COR-L47 (cell line): ENCODE results near the gene MRPL52.
A peak's percentile ranks its signal among the peaks of the same experiment; 100 is the strongest.
"Not testable (repeated sequence)": the region's sequence is repeated elsewhere in the genome, so short reads cannot be mapped to it uniquely, and the experiment has no call there.

Experiments
- DNase-seq: peaks from one replicate; lab custom pipeline; 2025; lab: John Stamatoyannopoulos, UW

Gene MRPL52

GRCh38 chr14:22829661-22830442, at the start of gene MRPL52:
Gene MRPL52 (plus strand): TSS chr14:22829887. CDS start chr14:22829913, 26 bp downstream.
- DNase-seq = peak; percentile 90

- no peak for DNase-seq
Measured at GRCh38 chr14:22780105-22780679, 49.5 kb upstream of the MRPL52 start.

- DNase-seq = no peak
Measured at GRCh38 chr14:22780941-22781300, 48.8 kb upstream of the MRPL52 start.

- DNase-seq = no peak
Measured at GRCh38 chr14:22781301-22781991, 48.2 kb upstream of the MRPL52 start.

DNA sequence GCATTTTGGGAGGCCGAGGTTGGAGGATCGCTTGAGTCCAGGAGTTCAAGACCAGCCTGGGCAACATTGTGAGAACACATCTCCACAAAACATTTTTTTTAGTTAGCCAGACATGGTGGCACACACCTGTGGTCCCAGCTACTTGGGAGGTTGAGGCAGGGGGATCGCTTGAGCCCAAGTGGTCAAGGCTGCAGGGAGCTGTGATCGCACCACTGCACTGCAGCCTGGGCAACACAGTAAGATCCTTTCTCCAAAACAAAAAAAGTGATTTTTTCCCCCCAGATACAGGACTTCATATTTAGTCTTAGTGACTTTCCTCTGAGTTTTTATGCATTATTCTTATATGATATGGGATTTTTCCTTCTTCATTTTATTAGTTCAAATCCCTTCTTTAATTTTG, 43.0 kb upstream of the MRPL52 start:
- DNase-seq = no peak

GRCh38 chr14:22791301-22791700, 38.4 kb upstream of the MRPL52 start:
- no peak for DNase-seq

GRCh38 chr14:22792158-22792557, 37.5 kb upstream of the MRPL52 start:
- DNase-seq = no peak

- not testable (repeated sequence) for DNase-seq
Measured at GRCh38 chr14:22793550-22793949, 36.1 kb upstream of the MRPL52 start.

DNA sequence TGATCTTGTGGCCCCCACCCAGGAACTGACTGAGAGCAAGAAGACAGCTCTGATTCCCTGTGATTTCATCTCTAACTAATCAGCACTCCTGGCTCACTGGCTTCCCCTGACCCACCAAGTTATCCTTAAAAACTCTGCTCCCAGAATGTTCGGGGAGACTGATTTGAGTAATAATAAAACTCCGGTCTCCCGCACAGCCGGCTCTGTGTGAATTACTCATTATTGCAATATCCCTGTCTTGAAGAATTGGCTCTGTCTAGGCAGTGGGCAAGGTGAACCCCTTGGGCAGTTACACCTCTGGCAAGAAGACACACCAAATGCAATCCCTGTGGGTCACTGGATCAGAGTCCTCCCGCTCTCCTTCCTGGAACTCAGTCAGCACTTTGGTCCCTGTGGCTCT, 35.7 kb upstream of the MRPL52 start:
- no peak for DNase-seq

- no peak for DNase-seq
Measured at GRCh38 chr14:22794551-22794951, 35.1 kb upstream of the MRPL52 start.

DNA sequence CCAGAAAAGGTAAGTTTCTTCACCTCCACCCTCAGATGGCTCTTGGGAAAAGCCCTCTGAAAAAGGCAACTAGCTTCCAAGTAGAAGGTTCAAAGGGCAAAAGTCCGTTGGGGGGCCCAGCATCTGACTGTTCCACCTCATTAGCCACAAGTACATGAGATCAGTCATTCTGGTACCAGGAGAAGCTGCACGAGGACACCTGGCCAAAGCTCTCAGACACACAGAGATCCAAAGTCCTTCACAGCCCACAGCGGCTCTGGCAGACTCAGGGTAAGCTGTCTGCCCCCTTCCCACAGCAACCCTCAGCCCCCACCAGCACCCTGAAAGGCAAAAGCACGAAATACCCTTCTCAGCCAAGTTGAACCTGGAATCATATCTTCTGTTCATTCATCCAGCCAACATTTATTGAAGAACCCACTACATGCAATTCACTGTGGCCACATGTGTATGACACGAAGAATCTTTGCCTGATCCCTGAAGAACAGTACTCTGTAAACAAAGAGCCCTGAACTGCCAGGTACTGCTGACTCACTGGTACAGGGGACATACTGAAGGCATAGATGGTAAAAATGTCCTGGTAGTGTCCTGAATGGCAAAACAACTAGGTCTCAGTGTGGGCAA, 33.5 kb upstream of the MRPL52 start:
- no peak for DNase-seq

DNA sequence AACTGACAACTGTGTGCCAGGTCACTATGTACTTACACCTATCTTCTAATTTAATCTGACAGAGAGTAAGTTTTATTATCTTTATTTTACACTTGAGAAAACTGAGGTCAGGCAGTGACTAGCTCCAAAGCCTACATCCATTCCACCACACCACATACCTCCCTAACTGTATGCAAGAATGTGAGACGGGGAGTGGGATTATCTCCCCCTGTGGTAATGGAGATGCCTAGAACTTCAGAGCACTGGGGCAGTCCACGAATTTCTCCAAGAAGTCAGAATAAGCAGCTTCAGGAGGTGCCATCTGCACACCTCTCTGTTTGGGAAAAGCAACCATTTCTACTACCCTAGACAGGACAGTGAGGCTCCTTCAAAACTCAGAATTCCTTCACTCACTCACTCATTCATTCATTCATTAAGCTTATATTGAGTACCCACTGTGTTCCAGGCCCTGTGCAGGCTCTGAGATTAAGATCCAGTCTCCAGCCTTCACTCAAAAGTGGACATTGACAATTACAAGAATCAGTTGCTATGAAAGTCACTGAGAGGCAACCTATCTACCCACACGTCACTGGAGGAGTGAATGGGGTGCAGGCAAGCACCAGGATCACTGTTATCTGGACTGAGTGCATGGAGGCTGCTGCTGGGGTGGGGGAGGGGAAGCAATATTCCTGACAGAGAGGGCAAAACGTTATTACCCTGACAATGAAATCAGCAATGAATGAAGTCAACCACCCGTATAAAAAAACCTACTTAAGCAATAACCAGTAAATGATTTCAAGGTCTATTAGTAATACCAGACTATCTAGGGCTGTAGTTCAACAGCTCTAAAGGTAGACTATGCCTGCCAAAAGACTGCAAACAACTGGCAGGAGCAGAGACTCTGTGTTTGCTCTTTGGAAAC, 32.4 kb upstream of the MRPL52 start:
- DNase-seq = no peak

GRCh38 chr14:22798528-22798927, 31.2 kb upstream of the MRPL52 start:
- no peak for DNase-seq

DNA sequence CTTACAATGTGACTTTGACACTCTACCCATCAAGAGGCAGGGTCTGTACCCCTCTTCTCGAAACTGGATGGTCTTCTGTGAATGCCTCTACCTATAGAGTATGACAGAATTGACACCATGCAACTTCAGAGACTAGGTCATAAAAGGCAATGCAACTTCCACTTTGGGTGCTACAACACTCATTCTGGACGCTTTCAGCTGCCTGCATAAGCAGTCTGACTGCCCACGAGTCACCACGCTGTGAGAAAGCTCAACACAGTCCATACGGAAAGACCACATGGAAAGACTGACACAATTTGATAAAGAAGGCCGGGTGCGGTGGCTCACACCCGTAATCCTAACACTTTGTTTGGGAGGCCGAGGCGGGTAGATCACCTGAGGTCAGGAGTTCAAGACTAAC, 29.3 kb upstream of the MRPL52 start:
- DNase-seq = no peak

DNA sequence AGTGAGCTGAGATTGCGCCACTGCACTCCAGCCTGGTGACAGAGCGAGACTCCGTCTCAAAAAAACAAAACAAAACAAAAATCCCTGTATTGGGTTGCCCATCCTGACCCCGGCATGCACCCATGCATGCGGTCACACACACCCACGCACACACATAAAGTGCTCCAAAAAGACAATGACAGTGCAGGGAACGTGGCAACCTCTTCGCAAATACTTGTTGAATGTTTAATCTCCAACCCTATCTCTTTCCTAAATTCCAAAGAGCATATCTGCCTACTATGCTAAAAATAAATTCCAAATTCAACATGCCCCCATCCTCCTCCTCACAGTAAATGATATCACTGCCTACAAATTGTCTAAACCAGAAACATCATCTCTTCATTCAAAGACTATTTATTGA, 28.0 kb upstream of the MRPL52 start:
- no peak for DNase-seq

- no peak for DNase-seq
Measured at GRCh38 chr14:22802860-22803686, 26.6 kb upstream of the MRPL52 start.

- no peak for DNase-seq
Measured at GRCh38 chr14:22803687-22803974, 26.1 kb upstream of the MRPL52 start.

DNA sequence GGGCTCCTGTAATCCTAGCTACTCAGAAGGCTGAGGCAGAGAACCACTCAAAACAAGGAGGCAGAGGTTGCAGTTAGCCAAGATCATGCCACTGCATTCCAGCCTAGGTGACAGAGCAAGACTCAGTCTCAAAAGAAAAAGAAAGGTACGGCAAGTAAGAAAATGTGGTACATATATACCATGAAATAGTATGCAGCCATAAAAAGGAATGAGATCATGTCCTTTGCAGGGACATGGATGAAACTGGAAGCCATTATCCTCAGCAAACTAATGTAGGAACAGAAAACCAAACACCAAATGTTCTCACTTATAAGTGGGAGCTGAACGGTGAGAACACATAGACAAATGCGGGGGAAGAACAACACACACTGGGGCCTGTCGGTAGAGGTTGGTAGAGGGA, 24.5 kb upstream of the MRPL52 start:
- DNase-seq = not testable (repeated sequence)

GRCh38 chr14:22807432-22808087, 22.1 kb upstream of the MRPL52 start:
- DNase-seq = no peak

- DNase-seq = no peak
Measured at GRCh38 chr14:22808388-22809209, 21.1 kb upstream of the MRPL52 start.
